ENCODE results near the gene CAD.

The CAD gene

DNA sequence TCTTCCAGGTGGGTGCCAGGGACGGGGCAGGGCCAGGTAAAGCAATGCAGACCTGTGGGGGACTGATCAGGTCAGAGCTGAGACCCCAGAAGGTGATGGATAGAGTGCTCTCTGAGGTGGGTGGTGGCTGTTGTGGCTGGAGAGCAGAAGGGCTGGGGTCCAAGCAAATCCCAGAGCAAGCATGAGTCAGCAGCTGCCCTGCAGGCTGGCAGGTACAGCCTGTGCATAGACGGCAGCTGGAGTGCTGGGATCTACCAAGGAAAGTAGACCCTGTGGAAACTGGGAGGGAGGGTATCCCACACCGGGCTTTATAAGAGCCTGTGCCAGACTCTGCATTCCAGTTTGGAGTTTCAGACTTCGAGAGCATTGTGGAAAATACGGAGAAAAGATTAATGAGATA is 65.7 kb downstream of the CAD start:
- peak overlapping the region; percentile 11; the same call in 1 of the 2 replicates for H3K27ac ChIP-seq
- TF ChIP-seq, protein P1, sequence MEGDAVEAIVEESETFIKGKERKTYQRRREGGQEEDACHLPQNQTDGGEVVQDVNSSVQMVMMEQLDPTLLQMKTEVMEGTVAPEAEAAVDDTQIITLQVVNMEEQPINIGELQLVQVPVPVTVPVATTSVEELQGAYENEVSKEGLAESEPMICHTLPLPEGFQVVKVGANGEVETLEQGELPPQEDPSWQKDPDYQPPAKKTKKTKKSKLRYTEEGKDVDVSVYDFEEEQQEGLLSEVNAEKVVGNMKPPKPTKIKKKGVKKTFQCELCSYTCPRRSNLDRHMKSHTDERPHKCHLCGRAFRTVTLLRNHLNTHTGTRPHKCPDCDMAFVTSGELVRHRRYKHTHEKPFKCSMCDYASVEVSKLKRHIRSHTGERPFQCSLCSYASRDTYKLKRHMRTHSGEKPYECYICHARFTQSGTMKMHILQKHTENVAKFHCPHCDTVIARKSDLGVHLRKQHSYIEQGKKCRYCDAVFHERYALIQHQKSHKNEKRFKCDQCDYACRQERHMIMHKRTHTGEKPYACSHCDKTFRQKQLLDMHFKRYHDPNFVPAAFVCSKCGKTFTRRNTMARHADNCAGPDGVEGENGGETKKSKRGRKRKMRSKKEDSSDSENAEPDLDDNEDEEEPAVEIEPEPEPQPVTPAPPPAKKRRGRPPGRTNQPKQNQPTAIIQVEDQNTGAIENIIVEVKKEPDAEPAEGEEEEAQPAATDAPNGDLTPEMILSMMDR (conservative IDR thresholded peaks at IDR 0.05) = no peak

DNA sequence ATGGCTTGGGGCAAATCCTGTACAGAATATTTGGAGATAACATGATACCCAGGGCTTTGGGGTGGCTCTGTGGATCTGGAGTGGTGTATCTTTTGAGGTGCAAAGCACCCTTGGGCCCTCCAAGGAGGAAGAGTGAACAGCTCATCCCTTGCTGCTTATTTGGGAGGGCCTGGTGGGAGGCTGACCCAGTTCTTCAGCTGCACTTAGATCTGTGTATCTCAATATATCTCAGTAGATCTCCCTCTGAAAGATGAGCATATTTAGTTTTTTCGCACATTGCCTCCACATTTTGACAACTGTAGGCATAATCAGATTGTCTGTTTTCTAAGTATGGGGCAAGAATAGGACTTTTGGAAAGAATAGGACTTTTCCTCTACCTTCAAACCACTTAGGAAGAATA is 67.8 kb downstream of the CAD start:
- no peak overlapping the region for H3K27ac ChIP-seq
- TF ChIP-seq, protein P1 (conservative IDR thresholded peaks at IDR 0.05) = no peak

- TF ChIP-seq, protein P1 (conservative IDR thresholded peaks at IDR 0.05) = no peak
Observed at GRCh38 chr2:27285481-27285880, 68.3 kb downstream of the CAD start.

GRCh38 chr2:27288610-27289009 is 71.4 kb downstream of the CAD start:
- peak overlapping the region; percentile 99 for H3K27ac ChIP-seq
- TF ChIP-seq, protein P1 (conservative IDR thresholded peaks at IDR 0.05) = no peak

More at GRCh38 chr2:27285481-27285880, 68.3 kb downstream of the CAD start:
- no peak overlapping the region for H3K27ac ChIP-seq

DNA sequence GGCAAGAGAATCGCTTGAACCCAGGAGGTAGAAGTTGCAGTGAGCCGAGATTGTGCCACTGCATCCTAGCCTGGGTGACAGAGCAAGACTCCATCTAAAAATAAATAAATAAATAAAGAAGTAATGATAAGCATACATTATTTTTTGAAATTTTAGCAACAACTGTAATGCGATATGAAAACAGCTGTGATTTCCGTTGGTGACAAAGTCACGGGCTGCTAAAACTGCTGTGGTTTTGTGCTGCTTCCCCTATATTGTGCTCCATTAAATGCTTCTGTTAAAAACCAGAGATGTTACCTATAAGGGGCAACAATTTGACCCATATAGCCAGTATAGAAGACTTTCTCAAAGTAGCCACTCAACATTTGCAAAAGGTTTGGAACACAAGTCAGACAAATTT is 73.4 kb downstream of the CAD start:
- TF ChIP-seq, protein P1 (conservative IDR thresholded peaks at IDR 0.05) = no peak
- peak overlapping the region; percentile 99; the same call in 1 of the 2 replicates for H3K27ac ChIP-seq

DNA sequence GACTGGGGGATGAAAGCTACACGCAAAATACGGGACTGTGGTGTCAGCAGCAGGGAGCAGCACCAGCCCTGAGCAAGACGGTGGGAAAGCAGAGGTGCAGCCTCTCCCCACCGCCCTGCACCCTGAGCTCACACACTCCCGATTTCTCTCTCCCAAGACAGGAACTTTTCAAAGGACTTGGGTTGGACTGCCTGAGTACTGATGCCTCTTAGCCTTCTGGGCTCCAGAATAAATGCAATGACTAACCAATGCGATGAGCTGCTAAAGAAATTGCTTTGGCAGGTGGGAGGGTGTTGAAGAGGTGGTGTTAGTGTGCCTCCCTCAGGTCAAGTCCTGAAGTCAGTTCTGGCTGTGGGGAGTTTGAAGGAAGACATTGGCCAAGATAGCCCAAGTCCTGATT is 74.7 kb downstream of the CAD start:
- peak overlapping the region; percentile 99 for H3K27ac ChIP-seq
- TF ChIP-seq, protein P1 (conservative IDR thresholded peaks at IDR 0.05) = no peak

Data from VCaP (cell line).